Measurements from ENCODE around the gene ADGRG4.

Gene ADGRG4

DNA sequence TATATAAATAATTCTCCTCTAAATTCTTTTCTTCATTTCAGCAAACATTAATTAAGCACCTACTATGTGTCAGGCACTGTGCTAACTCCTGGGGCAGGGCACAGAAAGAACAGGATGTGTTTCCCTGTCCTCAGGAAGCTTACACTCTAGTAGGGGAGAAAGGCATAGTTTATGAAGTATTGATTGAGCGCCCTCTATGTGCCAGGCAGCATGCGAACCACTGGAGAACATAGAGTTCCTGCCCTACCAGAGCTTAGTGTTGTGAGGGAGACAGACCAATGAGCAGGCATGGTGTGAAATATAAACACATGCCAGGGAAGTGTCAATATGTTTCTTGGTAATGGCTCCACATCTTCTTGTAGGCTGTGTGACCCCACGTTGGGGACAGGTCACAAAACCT, 3.7 kb downstream of the ADGRG4 start:
- no peak overlapping the region for H3K27ac ChIP-seq
- TF ChIP-seq, protein P1, sequence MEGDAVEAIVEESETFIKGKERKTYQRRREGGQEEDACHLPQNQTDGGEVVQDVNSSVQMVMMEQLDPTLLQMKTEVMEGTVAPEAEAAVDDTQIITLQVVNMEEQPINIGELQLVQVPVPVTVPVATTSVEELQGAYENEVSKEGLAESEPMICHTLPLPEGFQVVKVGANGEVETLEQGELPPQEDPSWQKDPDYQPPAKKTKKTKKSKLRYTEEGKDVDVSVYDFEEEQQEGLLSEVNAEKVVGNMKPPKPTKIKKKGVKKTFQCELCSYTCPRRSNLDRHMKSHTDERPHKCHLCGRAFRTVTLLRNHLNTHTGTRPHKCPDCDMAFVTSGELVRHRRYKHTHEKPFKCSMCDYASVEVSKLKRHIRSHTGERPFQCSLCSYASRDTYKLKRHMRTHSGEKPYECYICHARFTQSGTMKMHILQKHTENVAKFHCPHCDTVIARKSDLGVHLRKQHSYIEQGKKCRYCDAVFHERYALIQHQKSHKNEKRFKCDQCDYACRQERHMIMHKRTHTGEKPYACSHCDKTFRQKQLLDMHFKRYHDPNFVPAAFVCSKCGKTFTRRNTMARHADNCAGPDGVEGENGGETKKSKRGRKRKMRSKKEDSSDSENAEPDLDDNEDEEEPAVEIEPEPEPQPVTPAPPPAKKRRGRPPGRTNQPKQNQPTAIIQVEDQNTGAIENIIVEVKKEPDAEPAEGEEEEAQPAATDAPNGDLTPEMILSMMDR (conservative IDR thresholded peaks at IDR 0.05) = no peak

DNA sequence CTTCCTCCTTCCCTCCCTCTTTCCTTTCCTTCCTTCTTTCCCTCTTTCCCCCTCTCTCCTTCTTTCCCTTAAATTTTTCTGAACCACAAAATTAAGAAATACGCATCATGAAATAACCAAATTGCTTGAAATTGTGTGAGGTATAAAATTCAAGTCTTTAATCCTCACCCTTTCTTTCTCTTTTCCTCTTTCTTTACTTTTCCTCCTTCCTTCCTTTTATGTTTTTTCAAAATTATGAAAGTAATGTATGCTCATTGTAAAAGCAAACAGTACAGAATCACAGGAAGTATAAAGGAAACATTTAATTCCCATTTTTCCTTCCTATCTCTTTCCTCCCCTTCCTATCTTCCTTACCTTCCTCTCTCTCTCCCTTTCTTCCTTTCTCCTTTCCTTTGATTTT, 5.4 kb downstream of the ADGRG4 start:
- H3K27ac ChIP-seq = no peak overlapping the region
- TF ChIP-seq, protein P1 (conservative IDR thresholded peaks at IDR 0.05) = no peak

DNA sequence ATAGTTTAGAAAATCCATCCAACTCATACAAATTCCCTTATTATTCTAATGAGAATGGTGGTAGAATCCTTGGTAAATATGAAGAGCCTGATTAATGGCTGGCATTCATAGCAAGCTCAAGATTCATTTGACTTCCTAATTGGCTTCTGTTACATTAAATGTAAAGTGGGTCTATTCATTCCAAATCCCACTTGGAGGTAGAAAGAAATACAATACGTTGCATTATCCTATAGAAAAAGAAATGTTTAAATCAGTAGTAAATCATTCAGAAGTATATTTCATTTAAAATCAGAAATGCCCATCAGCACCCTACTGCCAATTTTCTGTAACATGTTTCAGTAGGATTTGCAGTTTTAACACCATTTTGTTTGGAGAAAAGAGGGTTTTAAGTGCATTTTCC, 6.7 kb downstream of the ADGRG4 start:
- TF ChIP-seq, protein P1 (conservative IDR thresholded peaks at IDR 0.05) = no peak
- H3K27ac ChIP-seq = no peak overlapping the region

DNA sequence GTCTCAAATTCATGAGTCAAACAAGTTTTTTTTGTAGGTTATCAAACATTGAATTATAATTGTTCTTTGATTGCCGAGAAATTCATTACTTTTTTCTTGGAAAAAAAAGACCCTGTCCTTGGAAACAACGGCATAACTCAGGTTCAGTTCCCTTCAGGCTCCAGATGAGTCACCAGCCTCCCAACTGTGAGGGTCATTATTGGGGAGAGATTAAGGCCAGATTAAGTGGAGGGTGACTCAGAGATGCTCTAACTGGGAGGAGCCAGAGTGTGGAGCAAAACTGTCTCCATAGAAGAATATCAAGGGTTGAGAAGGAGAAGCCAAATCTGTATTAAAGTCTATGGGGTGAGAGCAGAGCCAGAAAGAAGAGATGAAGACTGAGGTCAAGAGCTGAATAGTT, 9.6 kb downstream of the ADGRG4 start:
- TF ChIP-seq, protein P1 (conservative IDR thresholded peaks at IDR 0.05) = no peak
- H3K27ac ChIP-seq = no peak overlapping the region

DNA sequence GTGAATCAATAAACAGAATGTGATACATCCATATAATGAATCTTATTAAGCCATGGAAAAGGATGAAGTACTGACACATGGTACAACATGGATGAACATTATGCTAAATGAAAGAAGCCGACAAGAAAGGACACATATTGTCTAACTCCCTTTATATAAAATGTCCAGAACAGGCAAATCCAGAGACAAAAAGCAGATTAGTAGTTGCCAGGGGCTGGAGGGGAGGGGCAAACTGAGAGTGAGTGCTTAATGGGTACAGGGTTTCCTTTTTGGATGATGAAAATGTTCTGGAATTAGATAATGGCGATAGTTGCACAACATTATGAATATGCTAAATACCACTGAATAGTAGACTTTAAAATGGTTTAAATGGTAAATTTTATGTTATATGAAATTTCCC, 17.4 kb downstream of the ADGRG4 start:
- H3K27ac ChIP-seq = no peak overlapping the region
- TF ChIP-seq, protein P1 (conservative IDR thresholded peaks at IDR 0.05) = no peak

DNA sequence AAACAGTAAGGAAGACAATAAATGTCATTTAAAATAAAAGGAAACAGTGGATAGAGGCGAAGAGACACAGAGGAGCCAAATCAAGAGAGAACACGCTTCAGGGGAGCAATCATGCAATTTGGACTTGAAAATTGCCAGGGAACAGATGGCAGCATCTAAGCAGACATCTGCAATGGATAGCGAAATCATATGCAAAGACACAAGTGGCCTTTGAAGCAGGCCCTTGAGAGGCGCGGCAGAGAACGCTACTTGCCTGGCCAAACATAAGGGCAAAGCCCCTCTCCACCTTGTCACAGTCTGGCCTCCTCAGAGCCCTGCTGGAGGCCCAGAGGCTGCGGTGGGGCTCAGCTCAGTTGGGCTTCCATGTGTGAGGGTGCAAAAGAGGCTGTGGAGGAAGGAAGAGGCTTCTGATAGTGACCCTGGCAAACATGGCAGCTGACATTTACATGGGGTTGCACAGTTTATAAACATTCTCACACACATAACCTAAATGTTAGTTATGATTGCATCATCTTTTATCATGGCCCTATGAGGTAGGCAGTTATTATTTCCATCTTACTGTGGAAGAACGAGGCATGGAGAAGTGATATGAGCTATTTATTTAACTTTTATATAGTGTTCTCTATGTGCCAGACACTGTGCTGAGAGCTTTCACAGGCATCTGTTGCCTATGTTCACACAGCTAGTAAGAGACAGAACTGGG, 18.3 kb downstream of the ADGRG4 start:
- TF ChIP-seq, protein P1 (conservative IDR thresholded peaks at IDR 0.05) = no peak
- H3K27ac ChIP-seq = no peak overlapping the region

DNA sequence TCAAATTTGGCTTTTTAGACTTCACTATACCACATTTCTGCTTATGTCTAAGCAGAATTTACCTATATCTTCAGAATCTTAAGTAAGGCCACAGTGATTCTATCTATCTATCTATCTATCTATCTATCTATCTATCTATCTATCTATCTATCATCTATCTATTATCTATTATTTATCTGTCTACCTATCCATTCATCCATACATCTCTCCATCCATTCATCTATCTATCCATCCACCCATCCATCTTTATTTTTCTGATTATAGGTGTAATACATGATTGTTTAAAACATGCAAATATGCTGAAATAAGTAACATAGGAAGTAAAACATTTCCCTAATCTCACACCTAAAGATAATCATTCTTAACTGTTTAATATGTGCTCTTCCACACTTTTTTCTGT, 18.8 kb downstream of the ADGRG4 start:
- TF ChIP-seq, protein P1 (conservative IDR thresholded peaks at IDR 0.05) = no peak
- H3K27ac ChIP-seq = no peak overlapping the region
